GM10266 (cell line): ENCODE results near the gene SCPEP1.

Experiments used
- DNase-seq: peaks from one replicate; pipeline ENCODE4 v3.0.0; 2012; ENCODE audit errors: extremely low spot score
- TF ChIP-seq, protein P1 (sequence below): IDR thresholded peaks from 2 replicates; pipeline ENCODE4 v1.5.1; 2012; ENCODE audit warnings: mild to moderate bottlenecking, low read depth; ENCODE audit not compliant: control insufficient read depth, insufficient read depth; ENCODE audit errors: missing control alignments

Gene SCPEP1, protein sequence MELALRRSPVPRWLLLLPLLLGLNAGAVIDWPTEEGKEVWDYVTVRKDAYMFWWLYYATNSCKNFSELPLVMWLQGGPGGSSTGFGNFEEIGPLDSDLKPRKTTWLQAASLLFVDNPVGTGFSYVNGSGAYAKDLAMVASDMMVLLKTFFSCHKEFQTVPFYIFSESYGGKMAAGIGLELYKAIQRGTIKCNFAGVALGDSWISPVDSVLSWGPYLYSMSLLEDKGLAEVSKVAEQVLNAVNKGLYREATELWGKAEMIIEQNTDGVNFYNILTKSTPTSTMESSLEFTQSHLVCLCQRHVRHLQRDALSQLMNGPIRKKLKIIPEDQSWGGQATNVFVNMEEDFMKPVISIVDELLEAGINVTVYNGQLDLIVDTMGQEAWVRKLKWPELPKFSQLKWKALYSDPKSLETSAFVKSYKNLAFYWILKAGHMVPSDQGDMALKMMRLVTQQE

DNA sequence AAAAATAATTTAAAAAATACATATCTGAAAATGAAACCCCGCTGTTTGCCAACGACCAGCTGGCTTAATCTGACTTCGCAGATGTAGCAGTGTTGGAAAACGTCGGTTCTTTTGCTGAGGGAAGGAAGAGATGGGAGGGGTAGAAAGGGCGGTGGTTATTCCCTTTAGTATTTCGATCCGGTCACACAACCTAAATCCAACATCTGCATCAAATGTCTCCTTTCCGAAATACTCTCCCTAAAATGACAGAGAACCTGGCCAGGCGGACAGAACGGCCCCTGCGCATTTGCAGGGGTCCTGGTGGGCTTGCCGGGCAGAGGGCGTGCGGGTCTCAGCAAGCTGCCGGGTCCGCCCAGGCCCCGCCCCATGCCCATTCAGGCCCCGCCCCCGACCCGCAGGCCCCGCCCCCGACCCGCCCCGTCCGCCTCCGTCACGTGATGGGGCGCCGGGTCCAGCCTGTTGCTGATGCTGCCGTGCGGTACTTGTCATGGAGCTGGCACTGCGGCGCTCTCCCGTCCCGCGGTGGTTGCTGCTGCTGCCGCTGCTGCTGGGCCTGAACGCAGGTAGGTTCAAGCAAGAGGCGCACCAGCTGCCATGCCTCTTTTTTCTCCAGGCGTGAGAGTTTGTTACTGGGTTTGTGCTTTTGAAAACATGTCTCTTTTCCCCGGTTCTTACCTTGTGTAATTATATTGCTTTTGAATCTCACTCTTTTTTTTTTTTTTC, at the start of gene SCPEP1:
TSS of gene SCPEP1 (plus strand) at position 459 of the 723 bp plus-strand sequence. CDS start at position 488, 29 bp downstream.
- DNase-seq = peak; percentile 95
- TF ChIP-seq, protein P1, sequence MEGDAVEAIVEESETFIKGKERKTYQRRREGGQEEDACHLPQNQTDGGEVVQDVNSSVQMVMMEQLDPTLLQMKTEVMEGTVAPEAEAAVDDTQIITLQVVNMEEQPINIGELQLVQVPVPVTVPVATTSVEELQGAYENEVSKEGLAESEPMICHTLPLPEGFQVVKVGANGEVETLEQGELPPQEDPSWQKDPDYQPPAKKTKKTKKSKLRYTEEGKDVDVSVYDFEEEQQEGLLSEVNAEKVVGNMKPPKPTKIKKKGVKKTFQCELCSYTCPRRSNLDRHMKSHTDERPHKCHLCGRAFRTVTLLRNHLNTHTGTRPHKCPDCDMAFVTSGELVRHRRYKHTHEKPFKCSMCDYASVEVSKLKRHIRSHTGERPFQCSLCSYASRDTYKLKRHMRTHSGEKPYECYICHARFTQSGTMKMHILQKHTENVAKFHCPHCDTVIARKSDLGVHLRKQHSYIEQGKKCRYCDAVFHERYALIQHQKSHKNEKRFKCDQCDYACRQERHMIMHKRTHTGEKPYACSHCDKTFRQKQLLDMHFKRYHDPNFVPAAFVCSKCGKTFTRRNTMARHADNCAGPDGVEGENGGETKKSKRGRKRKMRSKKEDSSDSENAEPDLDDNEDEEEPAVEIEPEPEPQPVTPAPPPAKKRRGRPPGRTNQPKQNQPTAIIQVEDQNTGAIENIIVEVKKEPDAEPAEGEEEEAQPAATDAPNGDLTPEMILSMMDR = no peak

DNA sequence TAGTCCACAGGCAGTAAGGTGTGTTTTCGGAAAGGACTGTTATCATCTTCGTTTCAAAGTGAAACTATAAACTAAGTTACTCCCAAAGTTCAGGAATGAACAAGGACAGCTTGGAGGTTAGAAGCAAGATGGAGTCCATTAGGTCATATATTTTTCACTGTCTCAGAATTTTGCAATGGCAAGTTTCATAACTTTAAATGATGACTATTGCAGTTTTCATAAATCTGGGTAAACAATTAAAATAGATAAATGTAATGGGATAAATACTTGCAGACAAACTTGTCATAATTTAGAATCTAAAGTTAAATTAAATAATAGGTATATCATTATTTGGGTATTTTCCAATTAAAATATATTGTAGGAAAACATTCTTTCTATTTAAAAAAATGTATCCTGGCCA, 49.3 kb upstream of the SCPEP1 start:
- TF ChIP-seq, protein P1 = no peak

DNA sequence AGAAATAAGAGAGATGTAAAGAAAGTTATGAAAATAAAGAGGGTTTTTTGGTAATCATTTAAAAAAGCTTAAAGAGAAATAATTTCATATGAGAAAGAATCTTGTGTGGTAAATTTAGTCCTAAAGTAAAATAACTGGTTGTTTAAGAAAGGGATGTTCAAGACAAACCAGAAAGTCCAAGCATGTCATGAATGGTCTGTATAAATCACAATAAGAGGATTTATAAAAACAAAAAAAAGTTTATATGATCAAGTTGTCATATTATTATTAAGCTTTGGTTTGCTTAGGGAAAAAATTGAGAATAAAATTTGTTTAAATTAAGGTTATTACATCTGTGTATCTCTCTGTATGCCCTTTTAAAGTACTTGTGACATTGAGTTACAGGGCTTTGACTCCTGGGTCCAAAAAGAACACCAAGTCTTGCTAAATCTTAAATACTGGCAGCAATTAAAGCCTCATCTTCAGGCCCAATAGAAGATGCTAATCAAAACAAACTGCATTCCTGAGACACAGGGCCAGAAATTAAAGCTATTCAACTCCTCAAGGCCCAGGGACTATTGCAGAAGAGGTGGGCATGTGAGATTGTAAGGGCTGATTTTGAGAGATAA, 48.5 kb upstream of the SCPEP1 start:
- no peak for DNase-seq
- TF ChIP-seq, protein P1 = no peak

More for the DNA sequence above, 49.3 kb upstream of the SCPEP1 start:
- DNase-seq = no peak

DNA sequence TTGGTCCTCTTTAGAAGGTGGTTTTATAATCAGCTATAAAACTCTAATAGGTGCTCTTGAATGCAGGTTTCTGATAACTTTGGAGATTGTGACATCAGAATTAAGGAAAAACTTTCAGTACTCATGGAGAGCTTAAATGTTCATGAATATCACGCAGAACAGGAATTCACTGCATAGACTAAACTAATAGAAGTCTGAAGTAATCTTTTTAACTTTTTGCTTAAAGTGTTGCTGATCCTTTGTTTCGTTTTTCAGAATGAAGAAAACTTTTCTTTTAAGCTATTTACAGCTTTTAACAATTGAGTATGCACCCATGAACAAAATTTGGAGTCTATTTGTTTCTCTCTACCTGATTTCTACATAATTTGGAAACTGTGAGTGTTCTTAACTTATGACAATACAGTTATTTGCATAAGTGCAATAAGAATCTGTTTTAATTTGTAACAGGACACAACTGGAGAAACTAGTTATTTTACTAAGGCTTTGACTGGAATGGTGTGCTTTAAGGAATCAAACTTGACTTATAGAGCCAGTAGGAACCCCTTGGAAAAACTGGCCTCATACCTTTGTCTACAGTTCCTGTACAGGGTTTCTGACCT, 47.1 kb upstream of the SCPEP1 start:
- no peak for DNase-seq
- TF ChIP-seq, protein P1 = no peak

DNA sequence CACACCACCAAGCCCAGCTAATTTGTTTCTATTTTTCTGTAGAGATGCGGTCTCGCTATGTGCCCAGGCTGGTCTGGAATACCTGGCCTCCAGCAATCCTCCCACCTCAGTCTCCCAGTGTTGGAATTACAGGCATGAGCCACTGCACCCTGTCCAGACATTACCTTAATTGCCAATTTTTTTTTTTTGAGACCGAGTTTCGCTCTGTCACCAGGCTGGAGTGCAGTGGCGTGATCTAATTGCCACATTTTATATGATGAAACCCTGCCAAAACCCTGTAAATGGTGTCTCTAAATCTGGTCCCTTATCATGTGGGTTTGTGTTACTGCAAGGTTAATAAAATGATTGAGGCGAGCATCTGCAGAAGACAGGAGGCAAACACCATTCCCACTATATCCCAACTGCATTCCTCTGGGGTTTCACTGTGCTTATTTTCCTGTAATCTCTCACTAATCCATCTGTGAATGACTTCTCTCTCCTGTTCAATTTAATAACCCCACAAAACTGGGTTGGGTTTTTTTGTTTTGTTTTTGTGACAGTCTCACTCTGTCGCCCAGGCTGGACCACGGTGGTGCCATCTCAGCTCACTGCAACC, 44.7 kb upstream of the SCPEP1 start:
- DNase-seq = no peak
- TF ChIP-seq, protein P1 = no peak

DNA sequence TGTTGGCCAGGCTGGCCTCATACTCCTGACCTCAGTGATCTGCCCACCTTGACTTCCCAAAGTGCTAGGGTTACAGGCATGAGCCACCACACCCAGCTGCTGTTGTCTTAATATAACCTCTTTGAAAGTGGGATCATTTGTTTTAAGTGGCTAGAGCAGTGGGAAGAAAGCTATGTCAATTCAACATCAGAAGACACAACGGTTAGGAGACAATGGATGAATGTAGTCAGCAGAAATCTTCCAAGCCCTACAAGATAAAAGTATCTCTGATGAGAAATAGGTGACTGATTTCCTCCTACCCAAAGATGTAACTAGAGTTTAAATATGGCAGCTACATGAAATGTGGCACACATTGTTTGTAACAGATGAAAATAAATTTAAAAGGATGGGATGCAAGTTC, 44.1 kb upstream of the SCPEP1 start:
- DNase-seq = no peak

More for the DNA sequence above, 44.1 kb upstream of the SCPEP1 start:
- TF ChIP-seq, protein P1 = no peak
